ENCODE measurements around the gene IFNA1.
"Not testable (repeated sequence)": the region's sequence is repeated elsewhere in the genome, so short reads cannot be mapped to it uniquely, and the experiment has no call there.

The IFNA1 gene

DNA sequence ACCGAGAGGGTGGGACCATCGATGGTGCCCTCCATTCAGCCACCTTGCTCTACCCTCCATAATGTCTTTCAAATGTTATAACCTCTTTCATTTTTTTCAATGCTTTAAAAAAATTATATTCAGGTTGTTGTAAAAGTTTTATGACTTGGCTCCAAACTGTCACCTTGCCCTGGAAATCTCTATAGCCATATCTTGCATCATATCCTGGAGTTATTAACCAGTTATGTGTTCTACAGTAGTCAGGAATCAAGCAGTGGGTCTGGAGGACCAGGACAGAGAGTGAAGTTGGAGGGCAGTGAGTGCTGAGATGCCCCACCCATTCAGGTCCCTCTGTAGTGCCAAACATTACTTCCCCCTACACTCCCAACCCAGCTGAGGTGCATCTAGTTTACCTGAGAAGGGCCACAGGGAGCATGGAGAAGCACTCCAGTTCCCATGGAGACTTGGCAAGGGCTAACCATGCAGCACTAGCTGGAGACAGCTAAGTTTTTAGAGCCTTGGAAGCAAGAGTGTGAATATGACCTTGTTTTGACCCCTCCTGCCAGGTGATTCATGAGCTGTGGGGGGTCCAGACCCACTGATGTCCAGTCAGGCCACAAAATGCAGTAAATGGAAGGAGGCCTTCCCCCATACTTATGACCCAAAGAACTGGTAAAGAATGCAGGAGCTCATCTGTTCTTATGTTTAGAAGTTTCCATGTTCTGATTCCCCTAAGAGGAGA, 25.9 kb upstream of the IFNA1 start:
- Histone ChIP-seq H3K27me3 (ENCODE audit: low read depth, low read length) (no peaks in the 10 kb centered on the region), H3K9me3 (ENCODE audit: control insufficient read depth in 1 of 2, low read length in 2 of 2) (no peaks in the 10 kb centered on the region), H3K27ac (ENCODE audit: low read length) (no peak overlapping the region), H3K4me1 (ENCODE audit: control insufficient read depth in 1 of 2, insufficient read depth in 2 of 2, low read length in 2 of 2) (no peaks in the 10 kb centered on the region), H3K36me3 (ENCODE audit: control insufficient read depth in 1 of 2, insufficient read depth in 2 of 2, low read length in 2 of 2) (no peaks in the 10 kb centered on the region), H3K4me3 (ENCODE audit: low read depth in 1 of 2, low read length in 2 of 2) (no peak overlapping the region)

- H3K36me3 ChIP-seq (ENCODE audit: control insufficient read depth in 1 of 2, insufficient read depth in 2 of 2, low read length in 2 of 2) = no peaks in the 10 kb centered on the region
- H3K27ac ChIP-seq (ENCODE audit: low read length) = no peak overlapping the region
- no peak overlapping the region for H3K4me3 ChIP-seq (ENCODE audit: low read depth in 1 of 2, low read length in 2 of 2)
- H3K4me1 ChIP-seq (ENCODE audit: control insufficient read depth in 1 of 2, insufficient read depth in 2 of 2, low read length in 2 of 2) = no peaks in the 10 kb centered on the region
- H3K27me3 ChIP-seq (ENCODE audit: low read depth, low read length) = no peaks in the 10 kb centered on the region
- no peaks in the 10 kb centered on the region for H3K9me3 ChIP-seq (ENCODE audit: control insufficient read depth in 1 of 2, low read length in 2 of 2)
Measured at GRCh38 chr9:21415493-21416267, 24.6 kb upstream of the IFNA1 start.

DNA sequence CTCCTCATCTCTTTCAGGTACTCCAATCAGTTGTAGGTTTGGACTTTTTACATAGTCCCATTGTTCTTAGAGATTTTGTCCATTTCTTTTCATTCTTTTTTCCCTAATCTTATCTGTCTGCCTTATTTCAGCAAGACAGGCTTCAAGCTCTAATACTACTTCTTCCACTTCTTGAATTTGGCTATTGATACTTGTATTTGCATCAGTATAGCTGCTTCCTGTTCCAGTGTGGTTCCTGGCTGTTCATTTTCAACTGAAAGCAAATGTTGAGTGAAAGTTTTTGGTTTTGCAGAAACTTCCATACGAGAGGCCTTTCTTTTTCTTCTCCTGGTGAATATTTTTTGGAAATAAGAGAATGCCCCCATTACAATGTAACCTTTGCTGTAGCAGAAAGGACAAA, 12.0 kb upstream of the IFNA1 start:
- Histone ChIP-seq H3K4me3 (ENCODE audit: low read depth in 1 of 2, low read length in 2 of 2) (no peak overlapping the region), H3K4me1 (ENCODE audit: control insufficient read depth in 1 of 2, insufficient read depth in 2 of 2, low read length in 2 of 2) (no peaks in the 10 kb centered on the region), H3K27ac (ENCODE audit: low read length) (no peak overlapping the region), H3K9me3 (ENCODE audit: control insufficient read depth in 1 of 2, low read length in 2 of 2) (no peaks in the 10 kb centered on the region), H3K36me3 (ENCODE audit: control insufficient read depth in 1 of 2, insufficient read depth in 2 of 2, low read length in 2 of 2) (no peaks in the 10 kb centered on the region), H3K27me3 (ENCODE audit: low read depth, low read length) (no peaks in the 10 kb centered on the region)

DNA sequence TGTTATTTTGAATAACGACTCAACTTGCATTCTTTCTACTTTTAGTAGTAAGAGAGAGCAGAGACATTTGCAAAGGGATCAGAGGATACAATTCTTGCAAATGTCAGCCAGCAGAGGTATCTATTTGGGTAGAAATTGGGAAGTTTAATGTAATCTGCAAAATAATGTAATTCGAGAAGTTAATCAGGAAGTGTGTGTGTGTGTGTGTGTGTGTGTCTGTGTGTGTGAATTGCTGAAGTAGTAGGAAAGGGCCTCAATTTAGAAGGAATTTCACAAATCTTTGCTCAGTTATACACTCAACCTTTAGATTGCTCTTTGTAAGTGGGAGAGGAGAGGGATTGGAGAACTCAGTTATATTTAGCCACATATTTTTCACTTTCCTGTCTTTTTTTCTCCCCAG, 11.0 kb upstream of the IFNA1 start:
- Histone ChIP-seq H3K4me3 (ENCODE audit: low read depth in 1 of 2, low read length in 2 of 2) (no peak overlapping the region), H3K27ac (ENCODE audit: low read length) (no peak overlapping the region), H3K4me1 (ENCODE audit: control insufficient read depth in 1 of 2, insufficient read depth in 2 of 2, low read length in 2 of 2) (no peaks in the 10 kb centered on the region), H3K36me3 (ENCODE audit: control insufficient read depth in 1 of 2, insufficient read depth in 2 of 2, low read length in 2 of 2) (no peaks in the 10 kb centered on the region), H3K27me3 (ENCODE audit: low read depth, low read length) (no peaks in the 10 kb centered on the region), H3K9me3 (ENCODE audit: control insufficient read depth in 1 of 2, low read length in 2 of 2) (no peaks in the 10 kb centered on the region)

GRCh38 chr9:21432672-21433425, 7.4 kb upstream of the IFNA1 start:
- no peak overlapping the region for H3K27ac ChIP-seq (ENCODE audit: low read length)
- no peaks in the 10 kb centered on the region for H3K4me1 ChIP-seq (ENCODE audit: control insufficient read depth in 1 of 2, insufficient read depth in 2 of 2, low read length in 2 of 2)
- no peaks in the 10 kb centered on the region for H3K9me3 ChIP-seq (ENCODE audit: control insufficient read depth in 1 of 2, low read length in 2 of 2)
- H3K36me3 ChIP-seq (ENCODE audit: control insufficient read depth in 1 of 2, insufficient read depth in 2 of 2, low read length in 2 of 2) = no peaks in the 10 kb centered on the region
- no peak overlapping the region for H3K4me3 ChIP-seq (ENCODE audit: low read depth in 1 of 2, low read length in 2 of 2)
- no peaks in the 10 kb centered on the region for H3K27me3 ChIP-seq (ENCODE audit: low read depth, low read length)

DNA sequence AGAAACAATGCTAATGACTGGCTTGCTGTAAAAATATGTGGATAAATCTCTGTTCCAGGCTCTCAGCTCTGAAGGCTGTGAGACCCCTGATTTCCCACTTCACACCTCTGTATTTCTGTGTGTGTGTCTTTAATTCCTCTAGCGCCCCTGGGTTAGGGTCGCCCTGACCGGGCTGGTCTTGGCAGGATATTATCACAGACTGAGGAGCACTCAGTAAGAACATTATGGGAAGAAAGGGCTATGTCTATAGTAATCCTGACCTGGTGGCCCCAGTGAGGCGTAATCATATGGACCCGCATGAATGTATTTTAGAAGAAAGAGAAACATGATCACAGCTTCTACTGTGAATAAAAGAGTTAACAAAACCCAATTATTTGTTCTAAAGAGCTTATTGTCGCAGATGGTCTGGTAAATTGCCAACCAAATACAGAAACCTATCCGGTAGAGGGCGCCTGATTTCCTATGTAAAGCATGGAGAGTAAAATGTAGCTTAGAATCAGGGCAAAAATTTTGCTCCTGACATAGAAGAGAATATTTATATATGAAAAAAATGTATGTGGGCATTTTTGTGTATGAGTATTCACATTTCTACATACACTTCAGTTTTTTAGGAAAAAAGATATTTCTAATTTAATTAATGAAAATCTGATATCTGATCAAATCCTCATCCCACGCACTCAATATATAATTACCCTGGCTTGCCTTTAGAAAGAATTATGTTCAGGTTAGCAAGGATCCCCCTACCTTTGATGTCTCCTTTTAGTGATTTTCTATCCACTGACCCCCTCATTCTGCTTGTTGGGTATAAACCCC, 5.8 kb upstream of the IFNA1 start:
- no peaks in the 10 kb centered on the region for H3K27me3 ChIP-seq (ENCODE audit: low read depth, low read length)
- no peak overlapping the region for H3K27ac ChIP-seq (ENCODE audit: low read length)
- no peaks in the 10 kb centered on the region for H3K4me1 ChIP-seq (ENCODE audit: control insufficient read depth in 1 of 2, insufficient read depth in 2 of 2, low read length in 2 of 2)
- H3K9me3 ChIP-seq (ENCODE audit: control insufficient read depth in 1 of 2, low read length in 2 of 2) = no peaks in the 10 kb centered on the region
- H3K4me3 ChIP-seq (ENCODE audit: low read depth in 1 of 2, low read length in 2 of 2) = no peak overlapping the region
- no peaks in the 10 kb centered on the region for H3K36me3 ChIP-seq (ENCODE audit: control insufficient read depth in 1 of 2, insufficient read depth in 2 of 2, low read length in 2 of 2)

DNA sequence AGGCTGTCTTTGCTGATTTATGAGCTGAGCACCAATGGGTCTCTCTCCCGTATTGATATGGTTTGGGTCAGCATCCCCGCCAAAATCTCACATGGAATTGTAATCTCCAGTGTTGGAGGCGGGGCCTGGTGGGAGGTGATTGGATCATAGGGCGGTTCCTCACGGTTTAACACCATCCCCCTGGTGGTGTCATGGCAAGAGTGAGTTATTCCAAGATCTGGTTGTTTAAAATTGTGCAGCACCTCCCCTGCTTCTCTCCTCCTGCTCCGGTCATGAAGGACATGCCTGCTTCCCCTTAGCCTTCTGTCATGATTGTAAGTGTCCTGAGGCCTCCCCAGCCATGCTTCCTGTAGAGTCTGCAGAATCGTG, 5.2 kb upstream of the IFNA1 start:
- H3K27me3 ChIP-seq (ENCODE audit: low read depth, low read length); H3K9me3 ChIP-seq (ENCODE audit: control insufficient read depth in 1 of 2, low read length in 2 of 2); H3K36me3 ChIP-seq (ENCODE audit: control insufficient read depth in 1 of 2, insufficient read depth in 2 of 2, low read length in 2 of 2); H3K4me3 ChIP-seq (ENCODE audit: low read depth in 1 of 2, low read length in 2 of 2); H3K27ac ChIP-seq (ENCODE audit: low read length); H3K4me1 ChIP-seq (ENCODE audit: control insufficient read depth in 1 of 2, insufficient read depth in 2 of 2, low read length in 2 of 2): not testable (repeated sequence)

GRCh38 chr9:21443849-21444625, 3.8 kb downstream of the IFNA1 start:
- no peak overlapping the region for H3K4me3 ChIP-seq (ENCODE audit: low read depth in 1 of 2, low read length in 2 of 2)
- peaks cover 0 to 2% of the 10 kb centered on the region in 2 donors for H3K9me3 ChIP-seq (ENCODE audit: control insufficient read depth in 1 of 2, low read length in 2 of 2)
- H3K4me1 ChIP-seq (ENCODE audit: control insufficient read depth in 1 of 2, insufficient read depth in 2 of 2, low read length in 2 of 2) = peaks cover 0 to 4% of the 10 kb centered on the region in 2 donors
- no peaks in the 10 kb centered on the region for H3K27me3 ChIP-seq (ENCODE audit: low read depth, low read length)
- H3K36me3 ChIP-seq (ENCODE audit: control insufficient read depth in 1 of 2, insufficient read depth in 2 of 2, low read length in 2 of 2) = no peaks in the 10 kb centered on the region
- no peak overlapping the region for H3K27ac ChIP-seq (ENCODE audit: low read length)

DNA sequence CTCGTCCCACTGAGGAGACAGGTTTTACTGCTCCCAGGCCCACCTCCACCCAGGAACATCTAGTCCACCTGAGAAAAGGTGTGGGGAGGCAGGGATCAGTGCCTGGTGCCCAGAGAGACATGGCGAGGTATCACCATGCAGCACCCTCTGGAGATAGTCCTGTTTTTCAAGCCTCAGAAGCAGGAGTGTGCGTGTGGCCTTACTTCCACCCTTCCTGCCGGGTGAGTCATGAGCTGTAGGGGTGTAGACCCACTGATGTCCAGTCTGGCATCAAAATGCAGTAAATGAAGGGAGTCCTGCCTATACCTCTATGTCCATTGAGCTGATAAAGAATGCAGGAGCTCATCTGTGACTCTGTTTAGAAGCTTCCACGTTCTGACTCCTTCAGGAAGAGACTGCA, 9.1 kb downstream of the IFNA1 start:
- not testable (repeated sequence) for H3K4me3 ChIP-seq (ENCODE audit: low read depth in 1 of 2, low read length in 2 of 2); H3K9me3 ChIP-seq (ENCODE audit: control insufficient read depth in 1 of 2, low read length in 2 of 2); H3K27ac ChIP-seq (ENCODE audit: low read length); H3K4me1 ChIP-seq (ENCODE audit: control insufficient read depth in 1 of 2, insufficient read depth in 2 of 2, low read length in 2 of 2); H3K36me3 ChIP-seq (ENCODE audit: control insufficient read depth in 1 of 2, insufficient read depth in 2 of 2, low read length in 2 of 2); H3K27me3 ChIP-seq (ENCODE audit: low read depth, low read length)

- Histone ChIP-seq H3K27ac (ENCODE audit: low read length) (no peak overlapping the region), H3K27me3 (ENCODE audit: low read depth, low read length) (no peaks in the 10 kb centered on the region), H3K36me3 (ENCODE audit: control insufficient read depth in 1 of 2, insufficient read depth in 2 of 2, low read length in 2 of 2) (no peaks in the 10 kb centered on the region), H3K9me3 (ENCODE audit: control insufficient read depth in 1 of 2, low read length in 2 of 2) (no peaks in the 10 kb centered on the region), H3K4me3 (ENCODE audit: low read depth in 1 of 2, low read length in 2 of 2) (no peak overlapping the region), H3K4me1 (ENCODE audit: control insufficient read depth in 1 of 2, insufficient read depth in 2 of 2, low read length in 2 of 2) (no peaks in the 10 kb centered on the region)
Measured at GRCh38 chr9:21450733-21451394, 10.6 kb downstream of the IFNA1 start.
